Astrocyte of the cerebellum (primary cell): ENCODE data around the gene HELB.
A peak's percentile ranks its signal among the peaks of the same experiment; 100 is the strongest.

ENCODE experiments used
- DNase-seq: peaks from one replicate; pipeline ENCODE4 v3.0.0-alpha.2; 2011; ENCODE audit warnings: low read depth
- H3K4me3 ChIP-seq: 2 replicates; pipeline ENCODE4 v1.5.1; 2011; ENCODE audit warnings: mild to moderate bottlenecking, low read depth, low read length, moderate library complexity
- in situ Hi-C: cut with HindIII; loops from 2 replicates; pipeline ENCODE4 v1.10.0; 2017; ENCODE audit warnings: low sequenced_read_pairs
- TF ChIP-seq, protein P1 (sequence below): IDR thresholded peaks from 2 replicates; pipeline ENCODE4 v1.5.1; 2012; ENCODE audit warnings: low read length, low read depth, moderate library complexity, mild to moderate bottlenecking; ENCODE audit errors: missing control alignments

The HELB gene

DNA sequence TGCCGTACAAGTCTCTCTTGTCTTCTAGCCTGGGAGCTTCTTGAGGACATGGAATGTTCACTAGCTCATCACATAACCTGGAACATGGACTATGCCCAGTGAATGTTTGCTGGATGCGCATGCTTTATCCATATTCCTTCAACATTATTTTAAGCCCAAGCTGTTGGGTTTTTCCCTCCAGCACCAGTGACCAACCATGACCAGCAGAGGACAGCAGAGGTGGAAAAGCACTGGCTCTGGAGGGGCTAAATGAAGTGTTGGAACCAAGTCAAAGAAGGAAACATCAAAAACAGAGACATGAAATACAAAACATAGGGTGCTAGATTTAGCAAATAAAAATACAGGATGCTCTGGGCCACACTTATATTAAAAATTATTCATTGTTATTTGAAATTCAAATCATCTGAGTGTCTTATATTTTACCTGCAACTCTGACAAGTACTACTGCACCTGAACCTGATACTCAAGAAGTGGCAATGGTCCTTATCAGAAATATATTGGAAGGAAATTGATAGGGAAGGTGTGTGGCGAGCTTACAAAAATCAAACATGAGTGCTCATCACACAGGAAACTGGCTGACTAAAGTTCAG lies 23.1 kb upstream of the HELB start:
- no peak for DNase-seq
- TF ChIP-seq, protein P1, sequence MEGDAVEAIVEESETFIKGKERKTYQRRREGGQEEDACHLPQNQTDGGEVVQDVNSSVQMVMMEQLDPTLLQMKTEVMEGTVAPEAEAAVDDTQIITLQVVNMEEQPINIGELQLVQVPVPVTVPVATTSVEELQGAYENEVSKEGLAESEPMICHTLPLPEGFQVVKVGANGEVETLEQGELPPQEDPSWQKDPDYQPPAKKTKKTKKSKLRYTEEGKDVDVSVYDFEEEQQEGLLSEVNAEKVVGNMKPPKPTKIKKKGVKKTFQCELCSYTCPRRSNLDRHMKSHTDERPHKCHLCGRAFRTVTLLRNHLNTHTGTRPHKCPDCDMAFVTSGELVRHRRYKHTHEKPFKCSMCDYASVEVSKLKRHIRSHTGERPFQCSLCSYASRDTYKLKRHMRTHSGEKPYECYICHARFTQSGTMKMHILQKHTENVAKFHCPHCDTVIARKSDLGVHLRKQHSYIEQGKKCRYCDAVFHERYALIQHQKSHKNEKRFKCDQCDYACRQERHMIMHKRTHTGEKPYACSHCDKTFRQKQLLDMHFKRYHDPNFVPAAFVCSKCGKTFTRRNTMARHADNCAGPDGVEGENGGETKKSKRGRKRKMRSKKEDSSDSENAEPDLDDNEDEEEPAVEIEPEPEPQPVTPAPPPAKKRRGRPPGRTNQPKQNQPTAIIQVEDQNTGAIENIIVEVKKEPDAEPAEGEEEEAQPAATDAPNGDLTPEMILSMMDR: peak; percentile 94
- in situ Hi-C loops: no loop called here
- H3K4me3 ChIP-seq: no peak overlapping the region

- no peak for DNase-seq
- TF ChIP-seq, protein P1: no peak
- in situ Hi-C loops: no loop called here
- no peak overlapping the region for H3K4me3 ChIP-seq
Observed at GRCh38 chr12:66280561-66280960, 21.7 kb upstream of the HELB start.

- H3K4me3 ChIP-seq: no peak overlapping the region
- DNase-seq: no peak
- TF ChIP-seq, protein P1: no peak
- in situ Hi-C loops: no loop called here
Observed at GRCh38 chr12:66282244-66282643, 20.0 kb upstream of the HELB start.

DNA sequence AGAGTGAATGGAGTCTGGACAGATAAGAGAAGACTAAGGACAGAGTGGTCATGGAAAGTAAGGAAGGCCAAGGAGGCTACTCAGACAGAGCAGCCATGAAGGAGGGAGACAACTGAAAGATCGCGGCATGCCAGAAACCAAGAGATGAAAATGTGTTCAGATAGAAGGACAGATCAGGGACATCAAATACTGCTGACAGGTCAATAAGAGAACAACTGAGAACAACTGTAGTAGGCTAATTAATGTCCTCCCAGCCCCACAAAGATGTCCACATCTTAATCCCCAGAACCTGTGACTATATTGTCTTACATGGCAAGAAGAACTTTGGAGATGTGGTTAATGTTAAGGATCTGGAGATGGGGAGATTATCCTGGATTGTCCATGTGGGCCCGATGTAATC lies 15.0 kb upstream of the HELB start:
- in situ Hi-C loops: no loop called here
- TF ChIP-seq, protein P1: no peak

GRCh38 chr12:66288121-66288520 lies 14.2 kb upstream of the HELB start:
- in situ Hi-C loops: no loop called here
- no peak for DNase-seq
- no peak overlapping the region for H3K4me3 ChIP-seq
- TF ChIP-seq, protein P1: no peak

More for the DNA sequence above, 15.0 kb upstream of the HELB start:
- DNase-seq: no peak
- no peak overlapping the region for H3K4me3 ChIP-seq

DNA sequence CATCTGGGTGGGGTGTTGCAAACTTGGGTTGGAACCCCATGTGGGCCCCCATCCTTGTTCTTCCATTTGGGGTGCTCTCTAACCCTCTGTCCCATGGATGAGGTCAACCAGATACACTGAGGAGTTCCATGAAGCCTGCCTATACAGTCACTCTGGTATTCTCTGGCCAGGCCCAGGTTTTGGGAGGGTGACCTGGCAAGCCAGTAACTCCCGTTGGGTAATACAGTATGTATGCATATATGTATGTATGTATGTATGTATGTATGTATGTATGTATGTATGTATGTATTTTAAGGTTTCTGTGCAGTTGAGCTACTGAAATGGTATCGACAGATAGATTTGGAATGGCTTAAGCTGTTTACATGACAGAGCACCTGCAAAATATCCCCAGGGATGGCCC lies 12.8 kb upstream of the HELB start:
- TF ChIP-seq, protein P1: no peak

More for the DNA sequence above, 12.8 kb upstream of the HELB start:
- in situ Hi-C loops: no loop called here
- H3K4me3 ChIP-seq: no peak overlapping the region
- DNase-seq: no peak
